Measurements from ENCODE around the gene PRDM16.

Gene PRDM16

DNA sequence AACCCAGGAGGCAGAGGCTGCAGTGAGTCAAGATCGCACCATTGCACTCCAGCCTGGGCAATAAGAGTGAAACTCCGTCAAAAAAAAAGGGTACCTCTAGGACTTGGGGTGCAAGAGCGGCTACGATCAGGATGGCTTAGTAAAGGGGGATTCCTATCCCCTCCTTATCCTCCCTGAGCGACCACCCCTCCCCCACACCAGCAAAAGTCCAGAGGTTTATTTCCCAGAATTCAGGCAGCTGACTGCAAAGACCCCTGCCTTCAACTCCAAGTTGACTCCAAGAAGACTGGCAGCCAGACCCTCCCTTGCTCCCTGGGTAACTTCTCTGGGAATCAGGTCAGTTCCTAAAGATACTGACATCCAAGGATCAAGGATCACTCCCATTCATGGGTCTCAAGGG, 12.4 kb upstream of the PRDM16 start:
- DNase-seq = no peak

DNA sequence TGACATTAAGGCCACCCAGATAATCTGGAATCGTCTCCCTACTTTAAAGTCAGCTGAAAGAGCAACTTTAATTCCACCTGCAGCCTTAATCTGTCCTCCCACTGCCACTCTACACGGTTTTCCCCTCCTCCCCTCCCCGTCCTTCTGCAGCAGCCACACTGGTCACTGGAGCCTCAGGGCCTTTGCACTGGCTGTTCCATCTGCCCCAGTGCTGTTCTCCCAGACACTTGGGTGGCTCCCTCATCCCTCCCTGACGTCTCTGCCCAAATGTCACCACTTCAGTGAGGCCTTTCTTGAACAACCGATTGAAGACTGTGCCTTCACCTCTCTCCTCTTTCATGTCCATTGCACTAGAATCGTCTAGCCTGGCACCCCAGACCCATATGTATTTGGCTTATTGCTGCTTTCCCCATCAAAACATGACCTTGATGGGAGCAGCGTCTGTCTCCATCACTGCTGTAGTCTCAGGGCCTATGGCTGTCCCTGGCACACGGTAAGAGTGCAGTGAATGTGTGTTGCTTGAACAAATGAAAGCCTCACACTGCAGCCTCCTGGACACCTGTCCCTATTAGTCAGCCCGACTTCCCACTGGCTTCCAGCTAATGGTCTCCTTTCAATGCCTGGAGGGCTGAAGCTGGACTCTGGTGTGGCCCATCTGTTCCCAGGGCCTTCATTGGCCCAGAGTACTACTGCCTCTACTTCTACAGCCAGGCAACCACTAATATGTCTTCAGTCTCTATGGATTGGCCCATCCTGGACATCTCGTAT, 10.6 kb upstream of the PRDM16 start:
- no peak for DNase-seq

DNA sequence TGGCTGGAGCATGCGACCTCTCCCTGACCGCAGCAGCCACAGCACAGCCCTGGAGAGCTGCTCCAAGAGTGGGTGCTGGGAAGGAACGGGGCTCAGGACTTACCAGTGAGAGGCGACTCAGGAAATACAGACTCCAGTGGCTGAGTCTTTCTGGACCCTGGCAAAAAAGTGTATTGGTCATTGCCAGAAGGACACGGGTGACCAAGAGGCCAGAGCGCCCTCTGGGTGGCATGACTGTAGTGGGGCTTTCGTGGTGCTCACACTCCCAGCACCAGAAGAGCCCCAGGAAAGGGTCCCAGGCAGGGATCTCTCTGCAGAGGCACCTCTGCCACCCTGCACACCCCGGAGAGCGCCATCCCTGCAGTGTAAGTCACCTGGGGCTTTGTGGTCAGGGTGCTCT, 8.9 kb upstream of the PRDM16 start:
- no peak for DNase-seq

- DNase-seq = no peak
These were observed 8.1 kb upstream of the PRDM16 start for GRCh38 chr1:3060601-3061551.

DNA sequence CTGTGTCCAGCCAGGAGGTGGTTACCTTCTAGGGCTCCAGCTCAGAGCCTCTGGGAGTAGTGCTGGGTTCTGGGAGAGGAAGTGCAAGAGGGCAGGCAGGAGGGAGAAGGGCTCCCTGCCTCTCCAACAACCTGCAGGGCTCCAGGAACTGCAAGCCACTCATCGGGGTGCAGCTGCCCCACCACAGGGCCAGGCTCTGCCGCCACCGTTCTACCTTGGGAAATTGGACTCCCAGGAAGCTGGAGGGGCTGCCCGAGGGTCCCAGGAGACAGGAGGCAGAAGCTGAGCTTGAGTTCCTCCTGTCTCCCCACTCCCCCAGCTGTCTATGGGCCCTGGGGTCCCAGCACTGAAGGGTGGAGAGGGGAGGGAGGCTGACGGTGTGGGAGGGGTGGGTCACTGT, 7.4 kb upstream of the PRDM16 start:
- no peak for DNase-seq

DNA sequence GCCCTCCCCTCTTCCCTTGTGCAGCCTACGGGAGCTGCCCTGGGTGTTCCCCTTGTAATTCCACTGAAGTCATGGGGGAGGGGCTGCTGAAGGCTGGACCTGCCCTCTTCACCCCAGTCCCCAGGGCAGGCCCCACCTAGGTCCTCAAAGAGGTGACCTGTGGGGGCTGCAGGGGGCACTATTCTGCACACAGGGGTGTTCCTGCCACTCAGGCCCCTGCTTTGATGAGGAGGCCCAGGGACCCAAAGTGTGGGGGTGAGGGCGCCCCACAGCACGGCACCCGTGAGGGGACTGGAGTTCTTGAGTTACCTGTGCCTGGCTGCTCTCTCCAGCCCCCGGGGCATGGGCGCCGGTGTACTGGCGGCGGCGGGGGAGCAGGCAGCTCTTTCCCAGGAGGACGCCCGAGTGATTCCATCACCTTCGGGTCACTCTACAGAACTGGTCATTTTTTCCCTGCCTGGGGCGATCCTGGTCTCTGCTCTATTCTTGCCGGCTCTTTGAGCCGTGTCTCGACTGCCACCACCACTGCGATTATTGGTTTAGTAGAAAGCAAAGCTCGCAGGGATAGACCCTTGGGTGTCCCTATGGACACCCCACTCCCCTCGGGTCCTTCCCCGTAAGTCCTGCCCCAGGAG, 6.9 kb upstream of the PRDM16 start:
- no peak for DNase-seq

DNA sequence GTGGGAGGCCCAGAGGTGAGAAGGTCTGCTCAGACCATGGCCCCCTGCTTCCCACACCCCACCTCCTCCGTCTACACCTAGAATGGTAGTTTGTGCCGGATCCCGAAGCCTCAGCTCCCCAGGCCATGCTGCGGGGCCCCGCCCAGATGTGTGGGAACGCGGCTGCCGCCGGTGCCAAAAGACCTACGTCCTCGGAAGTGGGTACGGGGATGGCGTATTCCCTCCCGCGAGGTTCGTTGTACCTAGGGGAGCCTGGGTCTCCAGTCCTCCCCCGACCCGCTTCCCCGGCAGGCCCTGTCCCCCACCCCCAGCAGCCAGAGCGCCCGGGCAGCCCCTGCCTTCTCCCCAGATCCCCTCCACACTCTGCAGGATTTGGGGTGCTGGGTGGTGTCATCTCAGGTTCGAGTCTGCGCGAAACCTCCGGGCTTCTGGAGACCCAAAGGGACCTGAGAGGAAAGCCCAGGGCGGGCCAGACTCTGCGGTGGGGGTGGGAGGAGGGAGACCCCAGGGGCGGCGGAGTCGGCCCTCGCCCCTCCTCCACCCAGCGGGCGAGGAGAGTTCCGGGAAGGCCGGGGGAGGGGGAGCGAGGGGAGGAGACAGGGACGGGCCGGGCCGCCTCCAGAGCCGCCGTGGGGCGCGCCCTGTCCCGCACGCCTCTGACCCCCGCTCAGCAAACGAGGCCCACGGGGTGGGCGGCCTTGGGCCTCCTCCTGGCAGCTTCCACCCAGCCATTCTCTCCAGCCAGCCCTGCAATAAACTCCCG, 6.2 kb upstream of the PRDM16 start:
- no peak for DNase-seq

- no peak for DNase-seq
These were observed 5.4 kb upstream of the PRDM16 start for GRCh38 chr1:3063379-3064295.

DNA sequence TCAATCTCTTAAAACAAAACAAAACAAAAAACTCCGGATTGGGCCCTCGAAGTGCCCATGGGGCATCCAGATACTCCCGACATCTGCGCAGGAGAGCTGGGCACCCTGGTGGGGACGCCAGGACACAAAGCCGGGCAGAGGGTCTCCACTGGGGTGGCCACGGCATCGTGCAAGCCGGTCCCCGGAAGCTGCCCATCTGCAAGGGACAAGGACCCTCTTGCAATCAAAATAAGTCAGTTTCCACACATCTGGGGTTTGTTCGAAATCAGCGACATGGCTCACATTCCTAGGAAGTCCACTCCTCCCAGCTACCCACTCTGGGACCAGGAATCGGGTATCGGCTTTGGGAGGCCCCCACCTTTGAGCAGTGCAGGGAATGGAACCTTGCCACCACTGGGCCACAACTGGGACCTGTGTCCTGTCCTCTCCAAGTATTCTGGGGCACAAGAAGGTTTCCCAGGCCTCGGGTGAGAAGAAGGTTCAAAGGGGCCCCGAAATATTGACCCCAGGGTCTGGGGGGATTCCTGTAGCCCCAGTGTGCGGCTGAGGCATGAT, 4.6 kb upstream of the PRDM16 start:
- DNase-seq = no peak

GRCh38 chr1:3064901-3065300, 4.1 kb upstream of the PRDM16 start:
- no peak for DNase-seq

GRCh38 chr1:3065396-3065795, 3.6 kb upstream of the PRDM16 start:
- no peak for DNase-seq

- DNase-seq = no peak
These were observed 3.2 kb upstream of the PRDM16 start for GRCh38 chr1:3065797-3066196.

GRCh38 chr1:3066250-3066711, 2.7 kb upstream of the PRDM16 start:
- no peak for DNase-seq

DNA sequence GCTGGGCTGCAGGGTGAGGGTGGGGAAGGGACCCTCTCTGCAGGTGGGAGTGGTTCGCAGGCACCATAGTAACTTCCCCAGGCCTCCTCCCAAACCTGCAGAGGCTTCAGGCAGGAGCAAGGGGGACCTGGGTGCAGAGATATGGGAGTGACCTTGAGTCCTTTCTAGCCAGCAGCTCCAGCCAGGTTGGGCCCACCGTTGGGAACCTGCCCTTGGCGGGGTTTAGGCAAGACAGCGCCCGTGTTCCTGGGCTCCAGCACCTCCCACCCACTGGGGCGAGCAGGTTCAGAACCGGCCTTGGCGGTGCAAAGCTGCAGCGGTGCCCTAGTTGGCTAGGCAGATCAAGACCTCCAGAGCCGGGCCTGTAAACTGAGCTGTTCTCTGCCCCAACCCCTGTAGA, 2.2 kb upstream of the PRDM16 start:
- no peak for DNase-seq

DNA sequence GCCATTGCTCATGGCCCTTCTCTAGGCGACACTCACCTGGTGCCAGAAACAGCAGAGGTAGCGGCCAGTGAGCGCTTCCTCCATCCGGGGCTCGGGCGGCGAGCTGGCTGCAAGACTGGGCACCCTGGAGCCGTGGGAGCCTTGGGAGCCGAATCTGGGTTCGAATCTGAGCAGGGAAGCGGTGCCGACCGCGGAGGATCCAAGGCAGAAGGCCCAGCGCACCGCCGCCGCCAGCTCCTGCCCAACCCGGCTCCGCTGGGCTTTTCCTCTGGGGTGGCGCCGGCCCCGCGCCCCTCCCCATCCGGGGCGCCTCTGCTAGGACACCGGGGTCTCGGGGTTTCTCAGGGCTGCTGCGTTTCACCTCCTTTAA, 1.7 kb upstream of the PRDM16 start:
- no peak for DNase-seq

DNA sequence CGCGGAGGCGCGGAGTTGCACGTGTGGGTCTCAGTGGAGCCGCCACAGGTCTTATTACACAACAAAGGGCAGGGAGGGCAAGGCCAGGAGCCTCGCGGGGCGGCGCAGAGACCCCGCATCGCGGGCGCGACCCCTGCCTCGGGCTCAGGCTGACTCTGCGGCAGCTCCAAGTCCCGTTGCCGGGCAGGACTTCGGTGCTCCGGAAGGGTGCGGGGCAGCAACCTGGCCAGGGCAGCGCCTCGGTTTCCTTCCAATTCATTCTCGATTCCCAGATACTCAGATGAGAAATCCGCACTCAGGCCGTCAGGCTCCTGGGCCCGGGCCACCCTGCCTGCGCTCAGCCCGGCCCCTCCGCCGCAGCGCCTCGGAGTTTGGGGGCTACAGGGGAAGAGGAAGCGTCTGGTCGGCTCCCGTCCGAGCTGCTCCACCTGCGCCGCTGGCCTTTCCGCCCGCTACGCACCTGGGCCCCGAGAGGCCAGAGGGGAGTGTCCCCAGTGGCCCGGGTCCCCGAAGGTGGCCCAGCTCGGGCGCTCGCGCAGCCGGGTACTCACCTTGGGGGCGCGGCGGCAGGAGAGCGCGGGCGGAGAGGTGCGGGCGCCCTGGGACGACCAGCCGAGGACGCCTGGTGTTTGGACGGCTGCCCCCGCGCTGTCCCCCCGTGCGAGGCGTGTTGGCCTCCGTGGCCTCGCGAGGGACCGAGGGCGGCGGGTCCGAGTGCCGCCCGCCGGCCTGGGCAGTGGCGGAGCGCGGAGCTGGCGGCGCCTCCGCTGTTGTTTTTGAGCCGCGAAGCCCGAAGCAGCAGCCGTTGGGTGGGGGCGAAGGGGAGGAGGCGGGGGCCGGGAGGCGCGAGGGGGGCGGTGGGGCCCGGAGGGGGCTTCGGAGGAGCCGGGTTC, 1.1 kb upstream of the PRDM16 start:
- DNase-seq = no peak

GRCh38 chr1:3069491-3070308, 697 bp downstream of the PRDM16 start:
- no peak for DNase-seq

- DNase-seq = no peak
These were observed 1.3 kb downstream of the PRDM16 start for GRCh38 chr1:3070309-3070643.
